ENCODE measurements around the gene MAN1A1. TPM values are rescaled to one million over a fixed set of nuclear protein-coding genes. Genes with fewer than 3 reads are reported as not detected.

MAN1A1 gene
- total RNA-seq, 1 donor from 2014 or later, result 19.7 TPM

- Histone ChIP-seq H3K9me3 (replicated peaks) (no peaks in the 10 kb centered on the region), H3K4me1 (no peaks in the 10 kb centered on the region), H3K4me3 (no peak overlapping the region), H3K36me3 (peaks cover 36% of the 10 kb centered on the region), H3K27ac (replicated peaks) (no peak overlapping the region), H3K27me3 (ENCODE audit: low read depth) (no peaks in the 10 kb centered on the region)
- TF ChIP-seq, protein P1, sequence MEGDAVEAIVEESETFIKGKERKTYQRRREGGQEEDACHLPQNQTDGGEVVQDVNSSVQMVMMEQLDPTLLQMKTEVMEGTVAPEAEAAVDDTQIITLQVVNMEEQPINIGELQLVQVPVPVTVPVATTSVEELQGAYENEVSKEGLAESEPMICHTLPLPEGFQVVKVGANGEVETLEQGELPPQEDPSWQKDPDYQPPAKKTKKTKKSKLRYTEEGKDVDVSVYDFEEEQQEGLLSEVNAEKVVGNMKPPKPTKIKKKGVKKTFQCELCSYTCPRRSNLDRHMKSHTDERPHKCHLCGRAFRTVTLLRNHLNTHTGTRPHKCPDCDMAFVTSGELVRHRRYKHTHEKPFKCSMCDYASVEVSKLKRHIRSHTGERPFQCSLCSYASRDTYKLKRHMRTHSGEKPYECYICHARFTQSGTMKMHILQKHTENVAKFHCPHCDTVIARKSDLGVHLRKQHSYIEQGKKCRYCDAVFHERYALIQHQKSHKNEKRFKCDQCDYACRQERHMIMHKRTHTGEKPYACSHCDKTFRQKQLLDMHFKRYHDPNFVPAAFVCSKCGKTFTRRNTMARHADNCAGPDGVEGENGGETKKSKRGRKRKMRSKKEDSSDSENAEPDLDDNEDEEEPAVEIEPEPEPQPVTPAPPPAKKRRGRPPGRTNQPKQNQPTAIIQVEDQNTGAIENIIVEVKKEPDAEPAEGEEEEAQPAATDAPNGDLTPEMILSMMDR (IDR thresholded peaks at IDR 0.05; ENCODE audit: borderline replicate concordance), result no peak
- no peak for DNase-seq
- intact Hi-C loops (cut with micrococcal nuclease), result no loop called here
Observed at GRCh38 chr6:119205911-119206618, 143.5 kb downstream of the MAN1A1 start.

DNA sequence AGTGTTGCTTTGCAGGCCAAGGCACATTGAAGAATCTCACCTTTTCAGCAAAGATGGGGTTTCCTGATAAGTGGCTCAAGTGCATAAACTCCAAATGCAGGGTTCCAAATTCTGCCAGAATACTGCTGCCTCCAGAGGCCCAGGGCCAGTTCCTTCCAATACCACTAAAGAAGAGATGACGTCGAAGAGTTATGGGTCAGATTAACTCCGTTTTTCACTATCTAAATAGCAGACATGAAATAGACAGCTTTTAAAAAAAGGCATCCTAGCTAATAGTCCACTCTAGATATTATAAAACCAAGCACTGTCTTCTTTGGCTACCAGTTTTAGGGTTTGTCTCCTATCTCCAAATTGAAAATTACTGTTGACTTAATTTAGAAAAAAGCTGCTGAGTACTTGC is 144.8 kb downstream of the MAN1A1 start:
- H3K27me3 ChIP-seq (ENCODE audit: low read depth), result no peaks in the 10 kb centered on the region
- H3K36me3 ChIP-seq, result peaks cover 50% of the 10 kb centered on the region
- DNase-seq, result no peak
- no peak overlapping the region for H3K27ac ChIP-seq (replicated peaks)
- TF ChIP-seq, protein P1 (IDR thresholded peaks at IDR 0.05; ENCODE audit: borderline replicate concordance), result no peak
- no peak overlapping the region for H3K4me3 ChIP-seq
- no peaks in the 10 kb centered on the region for H3K4me1 ChIP-seq
- no peaks in the 10 kb centered on the region for H3K9me3 ChIP-seq (replicated peaks)
- intact Hi-C loops (cut with micrococcal nuclease), result no loop called here

DNA sequence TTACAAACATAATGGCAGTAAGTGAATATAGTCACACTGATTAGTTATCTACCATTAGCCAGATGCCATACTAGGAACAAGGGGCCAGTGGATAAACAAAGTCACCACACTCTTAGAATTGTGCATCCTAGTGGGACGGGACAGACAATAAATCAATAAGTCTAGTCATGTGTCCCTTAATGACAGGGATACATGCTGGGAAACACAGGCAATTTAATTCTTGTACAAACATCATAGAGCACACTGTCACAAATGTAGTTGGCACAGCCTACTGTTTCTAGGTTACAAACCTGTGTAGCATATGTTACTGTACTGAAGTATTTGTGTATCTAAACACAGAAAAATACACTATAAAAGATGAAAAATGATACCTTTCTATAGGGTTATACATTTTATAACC is 148.1 kb downstream of the MAN1A1 start:
- Histone ChIP-seq H3K36me3 (peaks cover 56% of the 10 kb centered on the region), H3K4me1 (no peaks in the 10 kb centered on the region), H3K27me3 (ENCODE audit: low read depth) (no peaks in the 10 kb centered on the region), H3K27ac (replicated peaks) (no peak overlapping the region), H3K9me3 (replicated peaks) (no peaks in the 10 kb centered on the region), H3K4me3 (no peak overlapping the region)
- TF ChIP-seq, protein P1 (IDR thresholded peaks at IDR 0.05; ENCODE audit: borderline replicate concordance), result no peak
- intact Hi-C loops (cut with micrococcal nuclease), result no loop called here
- no peak for DNase-seq

DNA sequence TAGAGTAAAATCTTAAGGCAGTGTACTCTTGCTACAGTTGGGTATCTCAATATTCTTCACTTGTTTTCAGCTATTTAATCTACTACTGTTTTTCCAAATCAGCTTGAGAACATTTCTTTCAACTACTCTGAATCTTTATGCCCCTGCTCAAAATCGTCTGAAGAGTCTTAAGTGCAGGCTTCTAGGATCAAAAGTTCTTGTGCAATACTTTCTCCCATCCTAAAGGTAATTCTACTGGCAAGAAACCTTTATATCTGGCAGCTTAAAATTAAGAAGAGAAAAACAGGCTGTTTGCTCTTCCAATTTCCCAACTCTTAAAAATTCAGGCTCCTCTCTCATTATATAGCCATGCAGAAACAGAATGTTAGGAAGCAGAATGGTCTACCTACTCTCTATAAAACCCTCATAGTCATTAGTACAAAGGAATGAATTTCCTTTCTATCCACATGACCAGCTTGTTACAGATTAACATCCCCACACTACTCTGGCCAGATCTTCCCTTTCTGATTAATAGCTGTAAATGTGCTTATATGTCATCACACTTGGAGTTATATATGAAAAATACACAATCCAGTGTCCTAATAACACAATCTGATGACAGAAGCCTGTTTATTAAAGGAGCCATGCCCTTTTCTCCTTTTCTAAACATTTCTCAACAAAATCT is 148.9 kb downstream of the MAN1A1 start:
- H3K4me1 ChIP-seq, result no peaks in the 10 kb centered on the region
- H3K36me3 ChIP-seq, result peaks cover 59% of the 10 kb centered on the region
- H3K4me3 ChIP-seq, result no peak overlapping the region
- no peak for DNase-seq
- H3K9me3 ChIP-seq (replicated peaks), result no peaks in the 10 kb centered on the region
- intact Hi-C loops (cut with micrococcal nuclease), result no loop called here
- TF ChIP-seq, protein P1 (IDR thresholded peaks at IDR 0.05; ENCODE audit: borderline replicate concordance), result no peak
- H3K27me3 ChIP-seq (ENCODE audit: low read depth), result no peaks in the 10 kb centered on the region
- no peak overlapping the region for H3K27ac ChIP-seq (replicated peaks)

DNA sequence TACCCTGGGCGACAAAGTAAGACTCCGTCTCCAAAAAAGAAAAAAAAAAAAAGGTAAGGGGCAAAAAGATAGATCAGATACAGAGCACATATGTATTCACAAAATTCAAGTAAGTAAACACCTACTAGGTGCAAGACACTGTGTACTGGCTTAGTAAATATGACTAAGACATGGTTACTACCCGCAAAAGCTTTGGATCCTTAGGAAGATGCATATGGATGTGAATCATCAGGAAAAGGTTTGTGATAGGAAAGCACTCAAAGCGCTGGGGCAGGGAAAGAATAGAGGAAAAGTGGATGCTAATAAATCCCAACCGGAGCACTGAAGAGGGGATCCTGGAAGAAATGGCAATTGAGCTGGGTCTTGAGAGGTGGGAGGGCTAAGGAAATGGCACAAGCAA is 152.3 kb downstream of the MAN1A1 start:
- TF ChIP-seq, protein P1 (IDR thresholded peaks at IDR 0.05; ENCODE audit: borderline replicate concordance), result no peak
- no peak for DNase-seq
- H3K36me3 ChIP-seq, result peaks cover 55% of the 10 kb centered on the region
- no peak overlapping the region for H3K4me3 ChIP-seq
- H3K27ac ChIP-seq (replicated peaks), result no peak overlapping the region
- H3K27me3 ChIP-seq (ENCODE audit: low read depth), result no peaks in the 10 kb centered on the region
- no peaks in the 10 kb centered on the region for H3K4me1 ChIP-seq
- intact Hi-C loops (cut with micrococcal nuclease), result no loop called here
- H3K9me3 ChIP-seq (replicated peaks), result no peaks in the 10 kb centered on the region

Data from left ventricle myocardium inferior (tissue), 1 donor.